ENCODE measurements around the gene PPP3R2. TPM values are rescaled to one million over a fixed set of nuclear protein-coding genes. Genes with fewer than 3 reads are reported as not detected.
"Not testable (repeated sequence)": the region's sequence is repeated elsewhere in the genome, so short reads cannot be mapped to it uniquely, and the experiment has no call there.

Gene PPP3R2
- total RNA-seq, 1 experiment from 2014 or later = not detected

DNA sequence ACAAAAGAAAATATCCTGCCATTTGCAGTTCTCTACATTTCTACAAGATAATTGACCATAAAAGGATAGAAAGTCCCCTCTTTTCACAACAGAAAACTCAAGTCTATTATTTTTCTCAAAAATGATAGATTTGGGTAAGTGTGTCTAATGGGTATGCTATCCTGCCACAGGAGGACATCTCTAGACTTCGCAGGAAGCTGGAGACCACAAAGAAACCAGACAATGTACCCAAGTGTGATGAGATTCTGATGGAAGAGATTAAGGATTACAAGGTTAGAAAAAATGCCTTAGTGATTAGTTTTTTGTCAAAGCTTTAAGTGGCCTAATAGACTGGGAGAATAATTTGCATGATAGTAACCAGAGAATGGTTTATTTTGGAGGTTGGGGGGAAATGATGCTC, 33.0 kb downstream of the PPP3R2 start:
- Histone ChIP-seq H3K79me2 (ENCODE audit: low read length) (no peaks in the 10 kb centered on the region), H3K27me3 (ENCODE audit: low read length) (no peaks in the 10 kb centered on the region), H3K36me3 (ENCODE audit: low read depth, low read length) (peaks cover 27% of the 10 kb centered on the region), H3K4me2 (ENCODE audit: low read length) (no peak overlapping the region), H3K9me2 (replicated peaks; ENCODE audit: low read length) (no peaks in the 10 kb centered on the region), H4K20me1 (ENCODE audit: low read length) (no peaks in the 10 kb centered on the region), H3K27ac (ENCODE audit: low read length) (no peak overlapping the region), H3F3A (ENCODE audit: low read length, unreplicated experiment) (no peaks in the 10 kb centered on the region), H3K4me3 (ENCODE audit: low read length) (no peak overlapping the region), H2AFZ (ENCODE audit: low read length) (no peak overlapping the region), H3K9ac (ENCODE audit: low read length) (no peak overlapping the region), H3K4me1 (ENCODE audit: insufficient read depth, low read length) (no peaks in the 10 kb centered on the region), H3K9me3 (ENCODE audit: low read length) (no peaks in the 10 kb centered on the region)
- intact Hi-C loops (cut with micrococcal nuclease) = no loop called here
- BruUV-seq (replicated peaks) = no TSS peak
- POLR2A ChIA-PET (ENCODE audit: unreplicated experiment) = no interaction called here
- TF ChIP-seq EZH2phosphoT487 (IDR thresholded peaks at IDR 0.05; ENCODE audit: borderline replicate concordance, low read length) = no peak
- TF ChIP-seq CTCF (conservative IDR thresholded peaks at IDR 0.05; ENCODE audit: low read depth, low read length) = no peak
- no peak for TF ChIP-seq EZH2 (IDR thresholded peaks at IDR 0.05; ENCODE audit: low read length, unreplicated experiment)
- DNase-seq (no peak), ATAC-seq (no peak)
- CTCF ChIA-PET = no interaction called here

DNA sequence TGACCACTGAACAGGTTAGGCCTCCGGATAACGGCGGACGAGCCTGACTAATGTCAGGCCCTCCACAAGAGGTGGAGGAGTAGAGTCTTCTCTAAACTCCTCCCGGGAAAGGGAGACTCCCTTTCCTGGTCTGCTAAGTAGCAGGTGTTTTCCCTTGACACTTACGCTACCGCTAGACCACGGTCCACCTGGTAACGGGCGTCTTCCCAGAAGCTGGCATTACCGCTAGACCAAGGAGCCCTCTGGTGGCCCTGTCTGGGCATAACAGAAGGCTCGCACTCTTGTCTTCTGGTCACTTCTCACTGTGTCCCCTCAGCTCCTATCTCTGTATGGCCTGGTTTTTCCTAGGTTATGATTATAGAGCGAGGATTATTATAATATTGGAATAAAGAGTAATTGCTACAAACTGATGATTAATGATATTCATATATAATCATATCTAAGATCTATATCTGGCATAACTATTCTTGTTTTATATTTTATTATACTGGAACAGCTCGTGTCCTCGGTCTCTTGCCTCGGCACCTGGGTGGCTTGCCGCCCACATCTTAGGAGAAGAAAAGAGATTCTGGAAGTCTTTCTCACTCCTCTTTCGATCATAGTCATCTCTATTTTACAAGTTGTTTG, 45.2 kb downstream of the PPP3R2 start:
- H3K4me1 ChIP-seq (ENCODE audit: insufficient read depth, low read length); POLR2A ChIA-PET (ENCODE audit: unreplicated experiment); intact Hi-C loops (cut with micrococcal nuclease); H3F3A ChIP-seq (ENCODE audit: low read length, unreplicated experiment); H3K9ac ChIP-seq (ENCODE audit: low read length); H3K4me3 ChIP-seq (ENCODE audit: low read length); DNase-seq; ATAC-seq; H2AFZ ChIP-seq (ENCODE audit: low read length); BruUV-seq (replicated peaks); H3K9me2 ChIP-seq (replicated peaks; ENCODE audit: low read length); CTCF ChIA-PET; H3K79me2 ChIP-seq (ENCODE audit: low read length); H3K27ac ChIP-seq (ENCODE audit: low read length); H3K9me3 ChIP-seq (ENCODE audit: low read length); H3K27me3 ChIP-seq (ENCODE audit: low read length); H3K4me2 ChIP-seq (ENCODE audit: low read length); H4K20me1 ChIP-seq (ENCODE audit: low read length): not testable (repeated sequence)
- 0 out of 2 replicates have a peak, but pooled peaks have one; percentile 17 for TF ChIP-seq CTCF (conservative IDR thresholded peaks at IDR 0.05; ENCODE audit: low read depth, low read length)
- H3K36me3 ChIP-seq (ENCODE audit: low read depth, low read length) = peaks cover 43% of the 10 kb centered on the region

GRCh38 chr9:101543098-101543735, 51.6 kb downstream of the PPP3R2 start:
- no peak for DNase-seq
- Histone ChIP-seq H3K36me3 (ENCODE audit: low read depth, low read length) (peaks cover 14% of the 10 kb centered on the region), H3K9me3 (ENCODE audit: low read length) (no peaks in the 10 kb centered on the region), H3K9ac (ENCODE audit: low read length) (no peak overlapping the region), H3K4me1 (ENCODE audit: insufficient read depth, low read length) (no peaks in the 10 kb centered on the region), H3K27ac (ENCODE audit: low read length) (no peak overlapping the region), H3K4me3 (ENCODE audit: low read length) (no peak overlapping the region), H3K27me3 (ENCODE audit: low read length) (no peaks in the 10 kb centered on the region), H4K20me1 (ENCODE audit: low read length) (no peaks in the 10 kb centered on the region), H3F3A (ENCODE audit: low read length, unreplicated experiment) (no peaks in the 10 kb centered on the region), H2AFZ (ENCODE audit: low read length) (no peak overlapping the region), H3K4me2 (ENCODE audit: low read length) (no peak overlapping the region), H3K9me2 (replicated peaks; ENCODE audit: low read length) (no peaks in the 10 kb centered on the region), H3K79me2 (ENCODE audit: low read length) (peaks cover 3% of the 10 kb centered on the region)
- CTCF ChIA-PET = no interaction called here
- POLR2A ChIA-PET (ENCODE audit: unreplicated experiment) = no interaction called here
- TF ChIP-seq CTCF (conservative IDR thresholded peaks at IDR 0.05; ENCODE audit: low read depth, low read length) (no peak), EZH2phosphoT487 (IDR thresholded peaks at IDR 0.05; ENCODE audit: borderline replicate concordance, low read length) (no peak), EZH2 (IDR thresholded peaks at IDR 0.05; ENCODE audit: low read length, unreplicated experiment) (no peak)
- intact Hi-C loops (cut with micrococcal nuclease) = no loop called here
- ATAC-seq = no peak
- no TSS peak for BruUV-seq (replicated peaks)

All from PC-3 (cell line).